Mesenchymal stem cell (in vitro differentiated cells and primary cell): Measurements from ENCODE around the gene CHD3.
A peak's percentile ranks its signal among the peaks of the same experiment; 100 is the strongest.

Experiments
- DNase-seq: peaks from one replicate; pipeline ENCODE4 v3.0.0-alpha.2; 2013
- H2AFZ ChIP-seq: one replicate; pipeline ENCODE4 v1.6.1; 2013; ENCODE audit warnings: low read depth, mild to moderate bottlenecking, control low read depth, inconsistent platforms, low read length, moderate library complexity
- H2AK5ac ChIP-seq: 2 replicates; pipeline ENCODE4 v1.6.1; 2013; ENCODE audit warnings: low read length, moderate library complexity, mild to moderate bottlenecking, inconsistent platforms; ENCODE audit not compliant: severe bottlenecking
- H2BK120ac ChIP-seq: one replicate; pipeline ENCODE4 v1.6.1; 2013; ENCODE audit warnings: low read depth, mild to moderate bottlenecking, inconsistent platforms, low read length, moderate library complexity
- H2BK12ac ChIP-seq, 2 experiments: one replicate each; pipeline ENCODE4 v1.6.1; 2013; ENCODE audit warnings: inconsistent platforms in 2 of 2, low read length in 2 of 2, mild to moderate bottlenecking in 2 of 2, moderate library complexity in 2 of 2, control low read depth in 1 of 2
- H2BK15ac ChIP-seq: one replicate; pipeline ENCODE4 v1.6.1; 2013; ENCODE audit warnings: mild to moderate bottlenecking, low read depth, inconsistent platforms; ENCODE audit not compliant: poor library complexity, severe bottlenecking
- H2BK5ac ChIP-seq: 2 replicates; pipeline ENCODE4 v1.6.1; 2013; ENCODE audit warnings: low read depth, mild to moderate bottlenecking, low read length, control low read depth, inconsistent platforms; ENCODE audit not compliant: poor library complexity, severe bottlenecking
- H3K14ac ChIP-seq, 2 experiments: one replicate each; pipeline ENCODE4 v1.6.1; 2013; ENCODE audit warnings: inconsistent platforms in 2 of 2, low read length in 2 of 2, control low read depth in 1 of 2, mild to moderate bottlenecking in 1 of 2, moderate library complexity in 1 of 2
- H3K18ac ChIP-seq, 2 experiments: one replicate each; pipeline ENCODE4 v1.6.1; 2013; ENCODE audit warnings: inconsistent platforms in 2 of 2, low read length in 2 of 2, control low read depth in 1 of 2, low read depth in 1 of 2, mild to moderate bottlenecking in 1 of 2
- H3K23ac ChIP-seq, 2 experiments: one replicate each; pipeline ENCODE4 v1.6.1; 2013; ENCODE audit warnings: inconsistent platforms in 2 of 2, low read length in 2 of 2, mild to moderate bottlenecking in 2 of 2, moderate library complexity in 2 of 2, control low read depth in 1 of 2
- H3K27ac ChIP-seq: 2 replicates; pipeline ENCODE4 v1.5.1; 2013; ENCODE audit warnings: mild to moderate bottlenecking, moderate library complexity, low read length, control low read depth, inconsistent platforms; ENCODE audit not compliant: poor library complexity, severe bottlenecking
- H3K27me3 ChIP-seq, 2 experiments: 2 replicates each; pipeline versions ENCODE4 v1.6.1 to v1.7.0; 2013; ENCODE audit warnings: low read length in 2 of 2, mild to moderate bottlenecking in 2 of 2, moderate library complexity in 2 of 2, control low read depth in 1 of 2, inconsistent platforms in 1 of 2; ENCODE audit not compliant: control insufficient read depth in 1 of 2, insufficient read depth in 1 of 2
- H3K36me3 ChIP-seq, 2 experiments: 2 replicates each; pipeline versions ENCODE4 v1.6.1 to v1.7.0; 2013; ENCODE audit warnings: low read length in 2 of 2, control low read depth in 1 of 2, inconsistent platforms in 1 of 2, low read depth in 1 of 2, mild to moderate bottlenecking in 1 of 2; ENCODE audit not compliant: insufficient read depth in 2 of 2, control insufficient read depth in 1 of 2
- H3K4ac ChIP-seq, 2 experiments: one replicate each; pipeline ENCODE4 v1.6.1; 2013; ENCODE audit warnings: inconsistent platforms in 2 of 2, low read length in 2 of 2, mild to moderate bottlenecking in 2 of 2, moderate library complexity in 2 of 2, control low read depth in 1 of 2, low read depth in 1 of 2
- H3K4me1 ChIP-seq: 2 replicates; pipeline ENCODE4 v1.6.1; 2013; ENCODE audit warnings: low read depth, low read length, control low read depth; ENCODE audit not compliant: control insufficient read depth, insufficient read depth
- H3K4me2 ChIP-seq: 2 replicates; pipeline ENCODE4 v1.6.1; 2013; ENCODE audit warnings: low read length, mild to moderate bottlenecking, inconsistent platforms; ENCODE audit not compliant: poor library complexity, severe bottlenecking
- H3K4me3 ChIP-seq, 2 experiments: 2 replicates each; pipeline versions ENCODE4 v1.5.1 to v1.7.0; 2013; ENCODE audit warnings: low read length in 2 of 2, mild to moderate bottlenecking in 2 of 2, control low read depth in 1 of 2, low read depth in 1 of 2; ENCODE audit not compliant: insufficient read depth in 1 of 2
- H3K79me1 ChIP-seq: replicated peaks from 2 replicates; pipeline ENCODE4 v1.6.1; 2013; ENCODE audit warnings: mild to moderate bottlenecking, control low read depth, low read length, inconsistent platforms; ENCODE audit not compliant: poor library complexity, severe bottlenecking
- H3K9ac ChIP-seq: 2 replicates; pipeline ENCODE4 v1.7.0; 2013; ENCODE audit warnings: mild to moderate bottlenecking, low read length, moderate library complexity
- H3K9me3 ChIP-seq: 2 replicates; pipeline ENCODE4 v1.7.0; 2013; ENCODE audit warnings: mild to moderate bottlenecking, low read length; ENCODE audit not compliant: control insufficient read depth
- H4K8ac ChIP-seq: one replicate; pipeline ENCODE4 v1.6.1; 2013; ENCODE audit warnings: inconsistent platforms, mild to moderate bottlenecking, low read length, moderate library complexity
- H4K91ac ChIP-seq: one replicate; pipeline ENCODE4 v1.6.1; 2013; ENCODE audit warnings: mild to moderate bottlenecking, low read length, inconsistent platforms
- WGBS: methylation state at CpG from one replicate; pipeline ENCODE4 v1.1.7; 2013; ENCODE audit warnings: mixed read lengths; 5-methylcytosine and 5-hydroxymethylcytosine counted together

CHD3 gene

GRCh38 chr17:7931709-7932482 lies 43.3 kb downstream of the CHD3 start, which contains the start of the genes CNTROB and TRAPPC1:
Gene CNTROB, plus strand, starts transcription at chr17:7932206. Its CDS starts 874 bp downstream, at chr17:7933080.
Gene TRAPPC1, minus strand, starts transcription at chr17:7931946. Its CDS starts 117 bp downstream, at chr17:7931829.
- Histone ChIP-seq H3K9me3 (no peaks in the 10 kb centered on the region), H3K4ac (peak within 1 kb of the TSS; percentile 68 to 95), H3K14ac (peak within 1 kb of the TSS in 1 of 2 experiments; percentile 100), H2AFZ (peak within 1 kb of the TSS; percentile 88), H4K8ac (peak within 1 kb of the TSS; percentile 87), H3K36me3 (peaks cover 25 to 27% of the 10 kb centered on the region in 2 experiments), H4K91ac (peak within 1 kb of the TSS; percentile 86), H3K18ac (peak within 1 kb of the TSS; percentile 85 to 92), H2BK5ac (no peak within 1 kb of the TSS), H3K27ac (peak within 1 kb of the TSS; percentile 37), H3K27me3 (no peaks in the 10 kb centered on the region), H2AK5ac (no peak within 1 kb of the TSS), H3K4me2 (peak within 1 kb of the TSS; percentile 85), H3K4me3 (peak within 1 kb of the TSS; percentile 83 to 91), H3K4me1 (peaks cover 21% of the 10 kb centered on the region), H2BK12ac (peak within 1 kb of the TSS in 1 of 2 experiments; percentile 75), H2BK15ac (peak within 1 kb of the TSS; percentile 26), H3K79me1 (peaks cover 39% of the 10 kb centered on the region), H3K9ac (peak within 1 kb of the TSS; percentile 90), H3K23ac (peak within 1 kb of the TSS in 1 of 2 experiments; percentile 94), H2BK120ac (no peak within 1 kb of the TSS)
- DNase-seq, result peak; percentile 99
- WGBS, result under 1% methylated on average over 48 of the region's 55 CpGs

- peak overlapping the region; percentile 84 for H2AFZ ChIP-seq
- H3K4me3 ChIP-seq, result peak overlapping the region; percentile 83 to 85
- 1% methylated on average over 17 of the region's 17 CpGs for WGBS
- H3K23ac ChIP-seq, result peak overlapping the region in 1 of 2 experiments; percentile 46
- no peaks in the 10 kb centered on the region for H3K9me3 ChIP-seq
- peaks cover 41% of the 10 kb centered on the region for H3K79me1 ChIP-seq
- H2AK5ac ChIP-seq, result no peak overlapping the region
- peak overlapping the region; percentile 85 to 89 for H3K18ac ChIP-seq
- H2BK15ac ChIP-seq, result peak overlapping the region; percentile 26
- peaks cover 21% of the 10 kb centered on the region for H3K4me1 ChIP-seq
- H3K36me3 ChIP-seq, result peaks cover 27 to 32% of the 10 kb centered on the region in 2 experiments
- no peaks in the 10 kb centered on the region for H3K27me3 ChIP-seq
- H4K8ac ChIP-seq, result peak overlapping the region; percentile 50
- peak overlapping the region in 1 of 2 experiments; percentile 23 for H3K14ac ChIP-seq
- H3K4ac ChIP-seq, result peak overlapping the region; percentile 62 to 95
- H3K27ac ChIP-seq, result peak overlapping the region; percentile 20
- H3K4me2 ChIP-seq, result peak overlapping the region; percentile 83
- H2BK12ac ChIP-seq, result peak overlapping the region in 1 of 2 experiments; percentile 75
- H2BK5ac ChIP-seq, result no peak overlapping the region
- peak overlapping the region; percentile 90 for H3K9ac ChIP-seq
- peak overlapping the region; percentile 86 for H4K91ac ChIP-seq
- no peak overlapping the region for H2BK120ac ChIP-seq
- DNase-seq, result peak; percentile 59
These were observed 43.9 kb downstream of the CHD3 start for GRCh38 chr17:7932483-7932891.

GRCh38 chr17:7932949-7933348 lies 44.4 kb downstream of the CHD3 start:
- no peak overlapping the region for H2BK120ac ChIP-seq
- H3K4me2 ChIP-seq, result peak overlapping the region; percentile 83
- H2AFZ ChIP-seq, result peak overlapping the region; percentile 84
- H3K4me3 ChIP-seq, result peak overlapping the region; percentile 83 to 85
- no peaks in the 10 kb centered on the region for H3K27me3 ChIP-seq
- no peak overlapping the region for H3K23ac ChIP-seq
- H3K79me1 ChIP-seq, result peaks cover 41% of the 10 kb centered on the region
- peak overlapping the region; percentile 50 for H4K8ac ChIP-seq
- no peak overlapping the region for H3K14ac ChIP-seq
- H3K18ac ChIP-seq, result peak overlapping the region in 1 of 2 experiments; percentile 85
- peak overlapping the region in 1 of 2 experiments; percentile 57 for H3K4ac ChIP-seq
- H2BK5ac ChIP-seq, result no peak overlapping the region
- peaks cover 26 to 32% of the 10 kb centered on the region in 2 experiments for H3K36me3 ChIP-seq
- H4K91ac ChIP-seq, result no peak overlapping the region
- H3K9me3 ChIP-seq, result no peaks in the 10 kb centered on the region
- peak; percentile 89 for DNase-seq
- 9% methylated on average over 16 of the region's 16 CpGs for WGBS
- H2BK15ac ChIP-seq, result no peak overlapping the region
- peak overlapping the region; percentile 90 for H3K9ac ChIP-seq
- peaks cover 21% of the 10 kb centered on the region for H3K4me1 ChIP-seq
- no peak overlapping the region for H2BK12ac ChIP-seq
- H3K27ac ChIP-seq, result no peak overlapping the region
- H2AK5ac ChIP-seq, result no peak overlapping the region

GRCh38 chr17:7935859-7936258 lies 47.3 kb downstream of the CHD3 start:
- Histone ChIP-seq H3K14ac (no peak overlapping the region), H3K18ac (no peak overlapping the region), H3K4me2 (no peak overlapping the region), H4K8ac (no peak overlapping the region), H3K4ac (no peak overlapping the region), H3K9ac (peak overlapping the region; percentile 23), H2BK120ac (no peak overlapping the region), H3K23ac (no peak overlapping the region), H3K4me3 (no peak overlapping the region), H3K79me1 (peaks cover 36% of the 10 kb centered on the region), H4K91ac (no peak overlapping the region), H2BK5ac (no peak overlapping the region), H2AK5ac (no peak overlapping the region), H3K9me3 (no peaks in the 10 kb centered on the region), H2AFZ (no peak overlapping the region), H2BK12ac (no peak overlapping the region), H3K36me3 (peaks cover 25 to 59% of the 10 kb centered on the region in 2 experiments), H2BK15ac (no peak overlapping the region), H3K4me1 (peaks cover 7% of the 10 kb centered on the region), H3K27me3 (no peaks in the 10 kb centered on the region), H3K27ac (no peak overlapping the region)
- no peak for DNase-seq
